WTC11 (cell line): Measurements from ENCODE around the gene TBX4.

ENCODE experiments used
- CREB1 ChIP-seq: sonication (generic); formaldehyde crosslinking; IDR thresholded peaks from 2 replicates; pipeline ENCODE4 v1.8.0; 2023; ENCODE audit warnings: mild to moderate bottlenecking, missing genetic modification reagents
- CREM ChIP-seq: sonication (generic); formaldehyde crosslinking; IDR thresholded peaks from 2 replicates; pipeline ENCODE4 v1.8.1; 2022; ENCODE audit warnings: mild to moderate bottlenecking, missing genetic modification reagents, moderate library complexity
- E2F1 ChIP-seq: sonication (generic); formaldehyde crosslinking; IDR thresholded peaks from 2 replicates; pipeline ENCODE4 v1.8.0; 2022; ENCODE audit warnings: mild to moderate bottlenecking, missing genetic modification reagents
- GABPB1 ChIP-seq: sonication (generic); formaldehyde crosslinking; IDR thresholded peaks from 2 replicates; pipeline ENCODE4 v1.8.1; 2023; ENCODE audit warnings: mild to moderate bottlenecking, missing genetic modification reagents
- JUN ChIP-seq: sonication (generic); formaldehyde crosslinking; IDR thresholded peaks from 2 replicates; pipeline ENCODE4 v1.8.0; 2023; ENCODE audit warnings: mild to moderate bottlenecking, missing genetic modification reagents
- NFYB ChIP-seq: sonication (generic); formaldehyde crosslinking; conservative IDR thresholded peaks from 2 replicates; pipeline ENCODE4 v1.8.0; 2022; ENCODE audit warnings: low read depth, missing genetic modification reagents
- PREB ChIP-seq: sonication (generic); formaldehyde crosslinking; IDR thresholded peaks from 2 replicates; pipeline ENCODE4 v1.8.1; 2022; ENCODE audit warnings: mild to moderate bottlenecking, missing genetic modification reagents, moderate library complexity, borderline replicate concordance
- ZNF219 ChIP-seq: sonication (generic); formaldehyde crosslinking; IDR thresholded peaks from 2 replicates; pipeline ENCODE4 v1.8.0; 2023; ENCODE audit warnings: missing genetic modification reagents, mild to moderate bottlenecking, borderline replicate concordance

- TF ChIP-seq GABPB1 (CRISPR knock-in tag) = no peak
- TF ChIP-seq CREB1 (CRISPR knock-in tag) = no peak
- no peak for TF ChIP-seq PREB
- TF ChIP-seq ZNF219 (CRISPR knock-in tag) = no peak
- TF ChIP-seq E2F1 (CRISPR knock-in tag) = no peak
- TF ChIP-seq JUN (CRISPR knock-in tag) = no peak
- no peak for TF ChIP-seq NFYB
- no peak for TF ChIP-seq CREM
These were observed 1.6 kb downstream of the TBX4 start for GRCh38 chr17:61453566-61454380.
